HUES6 (cell line): ENCODE data around the gene DDX18.

Source experiments
- H3K27ac ChIP-seq: 2 replicates; pipeline ENCODE4 v1.7.0; 2013; ENCODE audit warnings: low read depth, mild to moderate bottlenecking, low read length, inconsistent platforms
- H3K27me3 ChIP-seq: 2 replicates; pipeline ENCODE4 v1.6.1; 2013; ENCODE audit warnings: low read length; ENCODE audit not compliant: control insufficient read depth, insufficient read depth
- H3K36me3 ChIP-seq: 2 replicates; pipeline ENCODE4 v1.6.1; 2013; ENCODE audit warnings: low read length; ENCODE audit not compliant: control insufficient read depth, insufficient read depth
- H3K4me1 ChIP-seq: 2 replicates; pipeline ENCODE4 v1.6.1; 2013; ENCODE audit warnings: low read length; ENCODE audit not compliant: control insufficient read depth, insufficient read depth
- H3K4me3 ChIP-seq: 2 replicates; pipeline ENCODE4 v1.5.1; 2013; ENCODE audit warnings: low read depth, low read length
- H3K9ac ChIP-seq: one replicate; pipeline ENCODE4 v1.6.1; 2013; ENCODE audit warnings: mild to moderate bottlenecking, low read length
- H3K9me3 ChIP-seq: 2 replicates; pipeline ENCODE4 v1.6.1; 2013; ENCODE audit warnings: low read depth, low read length; ENCODE audit not compliant: control insufficient read depth, insufficient read depth

Gene DDX18

GRCh38 chr2:117856415-117857210 lies 42.1 kb downstream of the DDX18 start:
- Histone ChIP-seq H3K27ac (no peak overlapping the region), H3K4me3 (no peak overlapping the region), H3K4me1 (peaks cover 7% of the 10 kb centered on the region; the same call in 1 of the 2 replicates), H3K27me3 (peaks cover 3% of the 10 kb centered on the region), H3K9me3 (peaks cover 9% of the 10 kb centered on the region; the same call in 1 of the 2 replicates), H3K9ac (no peak overlapping the region), H3K36me3 (no peaks in the 10 kb centered on the region)

- H3K4me3 ChIP-seq, result no peak overlapping the region; the same call in 1 of the 2 replicates
- no peak overlapping the region for H3K9ac ChIP-seq
- no peak overlapping the region for H3K27ac ChIP-seq
- H3K36me3 ChIP-seq, result no peaks in the 10 kb centered on the region
- no peaks in the 10 kb centered on the region for H3K4me1 ChIP-seq
- peaks cover 9% of the 10 kb centered on the region; the same call in 1 of the 2 replicates for H3K9me3 ChIP-seq
- peaks cover 3% of the 10 kb centered on the region for H3K27me3 ChIP-seq
Measured at GRCh38 chr2:117858336-117858735, 43.8 kb downstream of the DDX18 start.

- H3K4me3 ChIP-seq, result no peak overlapping the region; the same call in 1 of the 2 replicates
- peaks cover 9% of the 10 kb centered on the region; the same call in 1 of the 2 replicates for H3K9me3 ChIP-seq
- H3K9ac ChIP-seq, result no peak overlapping the region
Measured at GRCh38 chr2:117858892-117859531, 44.5 kb downstream of the DDX18 start.

GRCh38 chr2:117859532-117859911 lies 45.0 kb downstream of the DDX18 start:
- H3K4me1 ChIP-seq, result no peaks in the 10 kb centered on the region
- H3K27ac ChIP-seq, result no peak overlapping the region
- no peak overlapping the region for H3K4me3 ChIP-seq
- H3K36me3 ChIP-seq, result no peaks in the 10 kb centered on the region
- peaks cover 9% of the 10 kb centered on the region; the same call in 1 of the 2 replicates for H3K9me3 ChIP-seq
- peaks cover 3% of the 10 kb centered on the region; the same call in 1 of the 2 replicates for H3K27me3 ChIP-seq
- H3K9ac ChIP-seq, result no peak overlapping the region

More at GRCh38 chr2:117858892-117859531, 44.5 kb downstream of the DDX18 start:
- H3K27ac ChIP-seq, result no peak overlapping the region
- H3K4me1 ChIP-seq, result no peaks in the 10 kb centered on the region
- H3K27me3 ChIP-seq, result peaks cover 3% of the 10 kb centered on the region; the same call in 1 of the 2 replicates
- H3K36me3 ChIP-seq, result no peaks in the 10 kb centered on the region

GRCh38 chr2:117859924-117860647 lies 45.6 kb downstream of the DDX18 start:
- Histone ChIP-seq H3K27ac (no peak overlapping the region), H3K36me3 (no peaks in the 10 kb centered on the region), H3K27me3 (peaks cover 3% of the 10 kb centered on the region; the same call in 1 of the 2 replicates), H3K9me3 (peaks cover 9% of the 10 kb centered on the region; the same call in 1 of the 2 replicates), H3K4me3 (no peak overlapping the region), H3K4me1 (no peaks in the 10 kb centered on the region), H3K9ac (no peak overlapping the region)

- Histone ChIP-seq H3K4me3 (no peak overlapping the region), H3K36me3 (no peaks in the 10 kb centered on the region), H3K27me3 (peaks cover 3% of the 10 kb centered on the region; the same call in 1 of the 2 replicates), H3K4me1 (no peaks in the 10 kb centered on the region), H3K9me3 (0 out of 2 replicates have a peak, but pooled peaks cover 7% of the 10 kb centered on the region), H3K27ac (no peak overlapping the region), H3K9ac (no peak overlapping the region)
Measured at GRCh38 chr2:117862459-117862858, 48.0 kb downstream of the DDX18 start.

- Histone ChIP-seq H3K27me3 (no peaks in the 10 kb centered on the region), H3K36me3 (no peaks in the 10 kb centered on the region), H3K9ac (no peak overlapping the region), H3K27ac (no peak overlapping the region), H3K4me1 (no peaks in the 10 kb centered on the region), H3K4me3 (no peak overlapping the region), H3K9me3 (no peaks in the 10 kb centered on the region)
Measured at GRCh38 chr2:117875786-117876185, 61.3 kb downstream of the DDX18 start.

GRCh38 chr2:117879003-117879402 lies 64.5 kb downstream of the DDX18 start:
- H3K9ac ChIP-seq, result no peak overlapping the region
- H3K36me3 ChIP-seq, result no peaks in the 10 kb centered on the region
- H3K4me3 ChIP-seq, result no peak overlapping the region
- H3K27ac ChIP-seq, result no peak overlapping the region
- peaks cover 8% of the 10 kb centered on the region for H3K9me3 ChIP-seq
- H3K27me3 ChIP-seq, result no peaks in the 10 kb centered on the region
- no peaks in the 10 kb centered on the region for H3K4me1 ChIP-seq
